ENCODE data around the gene C6orf136.

The C6orf136 gene

GRCh38 chr6:30684386-30685156 is 37.6 kb downstream of the C6orf136 start:
- Histone ChIP-seq H3K4me2 (ENCODE audit: low read length) (peak overlapping the region; percentile 100), H3K27ac (ENCODE audit: low read length) (peak overlapping the region; percentile 90), H3K9me3 (ENCODE audit: insufficient read depth, low read length) (no peaks in the 10 kb centered on the region), H3K4me1 (ENCODE audit: low read length) (peaks cover 38% of the 10 kb centered on the region), H2AFZ (ENCODE audit: low read depth, low read length) (no peak overlapping the region), H3K27me3 (ENCODE audit: low read depth, low read length) (no peaks in the 10 kb centered on the region), H4K20me1 (ENCODE audit: insufficient read depth, low read length) (peaks cover 8% of the 10 kb centered on the region; the same call in 1 of the 2 replicates), H3K4me3 (ENCODE audit: low read length) (peak overlapping the region; percentile 90), H3K9ac (ENCODE audit: low read length) (peak overlapping the region; percentile 93), H3K79me2 (ENCODE audit: low read length) (peaks cover 64% of the 10 kb centered on the region), H3K36me3 (replicated peaks; ENCODE audit: low read depth, low read length) (peaks cover 3% of the 10 kb centered on the region)
- TF ChIP-seq EZH2phosphoT487 (IDR thresholded peaks at IDR 0.05; ENCODE audit: low read depth) (no peak), CTCF (IDR thresholded peaks at IDR 0.05; ENCODE audit: low read depth, low read length) (no peak)

- peaks cover 38% of the 10 kb centered on the region for H3K4me1 ChIP-seq (ENCODE audit: low read length)
- H3K4me3 ChIP-seq (ENCODE audit: low read length): peak overlapping the region; percentile 90
- H3K9ac ChIP-seq (ENCODE audit: low read length): peak overlapping the region; percentile 93
- peaks cover 5% of the 10 kb centered on the region; the same call in 1 of the 2 replicates for H4K20me1 ChIP-seq (ENCODE audit: insufficient read depth, low read length)
- H3K79me2 ChIP-seq (ENCODE audit: low read length): peaks cover 56% of the 10 kb centered on the region
- H3K9me3 ChIP-seq (ENCODE audit: insufficient read depth, low read length): no peaks in the 10 kb centered on the region
- H2AFZ ChIP-seq (ENCODE audit: low read depth, low read length): no peak overlapping the region
- H3K36me3 ChIP-seq (replicated peaks; ENCODE audit: low read depth, low read length): peaks cover 3% of the 10 kb centered on the region
- no peaks in the 10 kb centered on the region for H3K27me3 ChIP-seq (ENCODE audit: low read depth, low read length)
- peak overlapping the region; percentile 90 for H3K27ac ChIP-seq (ENCODE audit: low read length)
- peak overlapping the region; percentile 100 for H3K4me2 ChIP-seq (ENCODE audit: low read length)
- TF ChIP-seq CTCF (IDR thresholded peaks at IDR 0.05; ENCODE audit: low read depth, low read length): peak; percentile 34
- no peak for TF ChIP-seq EZH2phosphoT487 (IDR thresholded peaks at IDR 0.05; ENCODE audit: low read depth)
These were observed 38.5 kb downstream of the C6orf136 start for GRCh38 chr6:30685157-30686008.

GRCh38 chr6:30686009-30686907 is 39.3 kb downstream of the C6orf136 start, which contains the start of gene PPP1R18:
PPP1R18 (minus strand) TSS chr6:30686645; CDS start chr6:30686018, 627 bp downstream.
- Histone ChIP-seq H3K4me3 (ENCODE audit: low read length) (peak within 1 kb of the TSS; percentile 90), H3K9ac (ENCODE audit: low read length) (peak within 1 kb of the TSS; percentile 93), H3K79me2 (ENCODE audit: low read length) (peaks cover 51% of the 10 kb centered on the region), H3K4me1 (ENCODE audit: low read length) (peaks cover 38% of the 10 kb centered on the region), H4K20me1 (ENCODE audit: insufficient read depth, low read length) (peaks cover 5% of the 10 kb centered on the region; the same call in 1 of the 2 replicates), H3K36me3 (replicated peaks; ENCODE audit: low read depth, low read length) (peaks cover 3% of the 10 kb centered on the region), H2AFZ (ENCODE audit: low read depth, low read length) (no peak within 1 kb of the TSS), H3K27ac (ENCODE audit: low read length) (peak within 1 kb of the TSS; percentile 90), H3K9me3 (ENCODE audit: insufficient read depth, low read length) (no peaks in the 10 kb centered on the region), H3K27me3 (ENCODE audit: low read depth, low read length) (no peaks in the 10 kb centered on the region), H3K4me2 (ENCODE audit: low read length) (peak within 1 kb of the TSS; percentile 100)
- TF ChIP-seq CTCF (IDR thresholded peaks at IDR 0.05; ENCODE audit: low read depth, low read length) (no peak), EZH2phosphoT487 (IDR thresholded peaks at IDR 0.05; ENCODE audit: low read depth) (no peak)

Data from OCI-LY3 (cell line).